ENCODE measurements around the gene NUAK1. TPM values are rescaled to one million over a fixed set of nuclear protein-coding genes. Genes with fewer than 3 reads are reported as not detected.
A peak's percentile ranks its signal among the peaks of the same experiment; 100 is the strongest.

NUAK1 gene
- total and polyA plus RNA-seq, 7 donors = 7.0 to 102 (median 21.8) TPM

DNA sequence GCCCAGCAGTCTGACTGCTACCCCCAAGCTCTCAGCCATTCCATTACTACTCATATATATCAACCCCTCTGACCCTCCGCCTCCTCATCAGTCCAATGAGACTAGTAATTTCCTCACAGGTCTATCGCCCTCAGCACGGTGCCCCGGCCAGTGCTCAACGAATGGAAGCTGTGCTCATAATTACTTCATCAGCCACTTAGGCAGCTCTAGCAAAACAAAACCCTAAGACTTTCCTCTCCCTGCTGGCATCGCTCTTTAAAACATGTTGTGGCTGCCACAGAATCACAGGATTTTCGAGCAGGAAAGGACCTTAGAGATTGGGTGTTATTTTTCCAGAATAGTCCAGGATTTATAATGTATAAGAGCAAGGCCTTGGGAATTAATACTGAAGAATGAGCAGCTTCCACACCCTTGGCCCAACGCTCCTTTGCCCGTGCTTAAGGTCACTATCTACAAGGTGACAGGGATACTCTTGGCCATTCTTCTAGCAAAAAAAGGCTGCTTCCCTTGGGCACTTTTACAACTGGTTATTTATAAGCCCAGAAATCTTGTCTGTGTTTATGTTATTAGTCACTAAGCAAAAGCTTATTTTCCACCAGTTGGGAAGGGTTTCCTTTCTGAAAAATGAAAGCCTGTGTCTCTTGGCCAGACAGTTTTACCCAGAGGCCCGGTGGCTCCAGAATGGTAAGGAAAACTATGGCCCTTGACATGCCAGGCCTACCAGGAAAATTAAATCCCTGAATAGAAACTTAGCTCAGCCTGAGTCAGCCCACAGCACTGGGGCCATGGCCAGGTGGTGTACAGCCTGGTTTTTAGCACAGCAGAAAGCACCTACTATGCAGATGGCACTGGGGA, 47.9 kb downstream of the NUAK1 start:
- Histone ChIP-seq H3K9me3 (no peaks in the 10 kb centered on the region), H3K4me3 (no peak overlapping the region), H3K36me3 (ENCODE audit: insufficient read depth in 1 of 2, low read depth in 1 of 2) (peaks cover 0 to 12% of the 10 kb centered on the region in 2 donors), H3K4me1 (peaks cover 38% of the 10 kb centered on the region), H3K27me3 (ENCODE audit: insufficient read depth in 3 of 3, low read length in 2 of 3) (no peaks in the 10 kb centered on the region), H3K27ac (peak overlapping the region; percentile 82)
- intact Hi-C loops (cut with DNase I) = loop anchor here in 1 of 2 donors (5.0 kb wide), 1 partner anchor 36 kb away; no protein-coding TSS in a partner anchor
- DNase-seq = peak; percentile 59 to 62
- ATAC-seq = peak; percentile 85 to 95 (median 90)
- TF ChIP-seq, protein P1, sequence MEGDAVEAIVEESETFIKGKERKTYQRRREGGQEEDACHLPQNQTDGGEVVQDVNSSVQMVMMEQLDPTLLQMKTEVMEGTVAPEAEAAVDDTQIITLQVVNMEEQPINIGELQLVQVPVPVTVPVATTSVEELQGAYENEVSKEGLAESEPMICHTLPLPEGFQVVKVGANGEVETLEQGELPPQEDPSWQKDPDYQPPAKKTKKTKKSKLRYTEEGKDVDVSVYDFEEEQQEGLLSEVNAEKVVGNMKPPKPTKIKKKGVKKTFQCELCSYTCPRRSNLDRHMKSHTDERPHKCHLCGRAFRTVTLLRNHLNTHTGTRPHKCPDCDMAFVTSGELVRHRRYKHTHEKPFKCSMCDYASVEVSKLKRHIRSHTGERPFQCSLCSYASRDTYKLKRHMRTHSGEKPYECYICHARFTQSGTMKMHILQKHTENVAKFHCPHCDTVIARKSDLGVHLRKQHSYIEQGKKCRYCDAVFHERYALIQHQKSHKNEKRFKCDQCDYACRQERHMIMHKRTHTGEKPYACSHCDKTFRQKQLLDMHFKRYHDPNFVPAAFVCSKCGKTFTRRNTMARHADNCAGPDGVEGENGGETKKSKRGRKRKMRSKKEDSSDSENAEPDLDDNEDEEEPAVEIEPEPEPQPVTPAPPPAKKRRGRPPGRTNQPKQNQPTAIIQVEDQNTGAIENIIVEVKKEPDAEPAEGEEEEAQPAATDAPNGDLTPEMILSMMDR (IDR thresholded peaks at IDR 0.05) = no peak
- whole genome bisulfite sequencing, 3 donors = 51 to 53% (median 52%) methylated on average over 10 of the region's 10 CpGs

DNA sequence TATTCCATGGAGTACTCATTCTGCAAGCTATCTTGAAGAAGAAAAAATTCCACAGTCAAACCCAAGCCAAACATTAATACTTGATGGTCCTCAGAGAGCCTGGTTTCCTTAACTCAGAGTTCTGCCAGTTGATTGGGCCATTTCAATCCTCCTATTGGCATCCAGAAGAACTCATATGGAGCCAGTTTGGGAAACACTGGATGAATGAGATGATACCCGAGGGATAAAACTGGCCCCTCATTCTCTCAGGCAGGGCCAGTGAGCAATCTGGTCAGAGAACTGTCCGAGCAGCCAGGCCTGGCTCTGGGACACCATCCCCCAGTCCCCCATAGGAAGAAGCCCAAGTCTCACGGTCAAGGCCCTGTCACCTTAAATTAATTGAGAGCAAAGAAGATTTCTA, 48.8 kb downstream of the NUAK1 start:
- ATAC-seq (peak in 3 of 4 donors; percentile 20 to 46 (median 25)), DNase-seq (peak; percentile 48 to 71)
- WGBS, 3 donors = 81 to 87% (median 86%) methylated on average over 3 of the region's 3 CpGs
- peaks cover 33% of the 10 kb centered on the region for H3K4me1 ChIP-seq
- H3K27me3 ChIP-seq (ENCODE audit: insufficient read depth in 3 of 3, low read length in 2 of 3) = no peaks in the 10 kb centered on the region
- TF ChIP-seq, protein P1 (IDR thresholded peaks at IDR 0.05) = no peak
- H3K9me3 ChIP-seq = no peaks in the 10 kb centered on the region
- peak overlapping the region; percentile 82 for H3K27ac ChIP-seq
- peaks cover 0 to 12% of the 10 kb centered on the region in 2 donors for H3K36me3 ChIP-seq (ENCODE audit: insufficient read depth in 1 of 2, low read depth in 1 of 2)
- intact Hi-C loops (cut with DNase I) = loop anchor here in 1 of 2 donors (5.0 kb wide), 1 partner anchor 37 kb away; no protein-coding TSS in a partner anchor
- H3K4me3 ChIP-seq = no peak overlapping the region

DNA sequence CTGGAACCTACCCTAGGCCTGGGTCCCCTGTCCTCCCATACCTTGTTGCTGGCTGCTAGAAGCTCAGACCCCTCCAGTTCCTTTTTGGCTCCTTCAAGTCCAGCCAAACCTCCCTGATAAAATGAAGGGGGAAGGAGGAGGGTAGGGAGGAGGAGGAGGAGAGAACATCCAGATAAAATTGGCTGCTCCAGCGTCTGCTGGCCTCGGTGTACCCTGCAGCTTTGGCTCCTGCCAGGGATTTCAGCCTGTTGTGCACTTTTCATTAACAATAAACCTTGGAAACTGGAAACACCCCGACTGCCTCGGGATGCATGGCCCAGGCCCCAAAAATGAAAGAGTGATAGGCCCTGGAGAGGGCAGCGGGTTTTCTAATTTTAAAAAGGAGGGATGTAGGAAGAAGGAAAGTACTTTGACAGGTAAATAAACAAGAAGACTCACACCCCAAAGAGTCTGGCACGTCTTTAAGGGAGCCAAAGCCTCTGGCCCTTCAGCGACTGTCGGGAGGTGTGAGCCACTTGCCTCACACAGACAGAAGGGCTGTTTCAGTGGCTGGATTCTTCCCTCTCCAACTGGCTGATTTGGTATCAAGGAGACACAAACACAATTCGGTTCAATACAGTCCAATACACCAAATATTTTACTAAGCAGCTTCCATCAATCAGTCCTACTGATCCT, 49.8 kb downstream of the NUAK1 start:
- peaks cover 0 to 19% of the 10 kb centered on the region in 2 donors for H3K36me3 ChIP-seq (ENCODE audit: insufficient read depth in 1 of 2, low read depth in 1 of 2)
- H3K27ac ChIP-seq = peak overlapping the region; percentile 38
- TF ChIP-seq, protein P1 (IDR thresholded peaks at IDR 0.05) = no peak
- 38 to 58% (median 51%) methylated on average over 9 of the region's 9 CpGs for WGBS, 3 donors
- intact Hi-C loops (cut with DNase I) = no loop called here
- H3K27me3 ChIP-seq (ENCODE audit: insufficient read depth in 3 of 3, low read length in 2 of 3) = no peaks in the 10 kb centered on the region
- ATAC-seq (no peak), DNase-seq (no peak)
- H3K4me3 ChIP-seq = no peak overlapping the region
- H3K4me1 ChIP-seq = peaks cover 33% of the 10 kb centered on the region
- H3K9me3 ChIP-seq = no peaks in the 10 kb centered on the region

DNA sequence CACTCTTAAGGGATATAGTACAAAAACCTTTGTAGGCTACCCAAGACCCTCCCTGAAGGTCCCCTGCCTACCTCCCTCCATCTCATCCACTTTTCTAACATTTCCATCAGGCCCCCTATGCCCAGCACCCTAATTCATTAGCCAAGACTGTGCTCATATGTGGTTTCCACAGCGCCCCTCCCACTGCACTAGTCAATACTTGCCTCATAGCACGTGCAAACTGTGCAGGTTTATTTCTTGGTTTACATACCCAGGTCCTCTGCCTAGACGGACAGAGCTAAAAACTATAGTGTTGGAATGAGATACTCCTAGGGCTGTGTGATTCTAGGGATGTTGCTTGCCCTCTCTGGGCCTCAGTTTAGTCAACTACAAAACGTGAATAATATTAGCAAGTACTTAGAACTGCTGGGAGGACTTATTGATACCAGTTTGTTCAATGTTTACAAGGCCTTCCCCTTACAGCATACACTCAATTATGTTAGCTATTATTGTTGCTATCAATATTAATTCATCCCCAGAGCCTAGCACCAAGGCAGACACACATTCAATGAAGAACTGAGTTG, 50.4 kb downstream of the NUAK1 start:
- peak overlapping the region; percentile 38 for H3K27ac ChIP-seq
- intact Hi-C loops (cut with DNase I) = no loop called here

More for the DNA sequence above, 50.4 kb downstream of the NUAK1 start:
- WGBS, 3 donors = 85 to 91% (median 87%) methylated on average over 4 of the region's 4 CpGs
- TF ChIP-seq, protein P1 (IDR thresholded peaks at IDR 0.05) = no peak
- Histone ChIP-seq H3K4me1 (peaks cover 33% of the 10 kb centered on the region), H3K4me3 (no peak overlapping the region), H3K9me3 (no peaks in the 10 kb centered on the region), H3K27me3 (ENCODE audit: insufficient read depth in 3 of 3, low read length in 2 of 3) (no peaks in the 10 kb centered on the region), H3K36me3 (ENCODE audit: insufficient read depth in 1 of 2, low read depth in 1 of 2) (peaks cover 0 to 25% of the 10 kb centered on the region in 2 donors)
- ATAC-seq (no peak), DNase-seq (no peak)
